ENCODE results near the gene FPR2. TPM values are rescaled to one million over a fixed set of nuclear protein-coding genes. Genes with fewer than 3 reads are reported as not detected.

FPR2 gene
- total RNA-seq, 2 experiments from 2014 or later, result not detected

- no peaks in the 10 kb centered on the region for H3K79me2 ChIP-seq (ENCODE audit: insufficient read depth, low read depth, low read length)
- intact Hi-C loops (cut with micrococcal nuclease; ENCODE audit: unreplicated experiment), result no loop called here
- CTCF ChIA-PET (ENCODE audit: unreplicated experiment), result no interaction called here
- no peak overlapping the region for H3K27ac ChIP-seq (ENCODE audit: low read depth, low read length, poor library complexity, severe bottlenecking)
- POLR2A ChIA-PET, result no interaction called here
- H2AFZ ChIP-seq (ENCODE audit: low read length), result no peak overlapping the region
- H3K9me3 ChIP-seq (ENCODE audit: low read length), result no peaks in the 10 kb centered on the region
- no peaks in the 10 kb centered on the region for H3K9me2 ChIP-seq (ENCODE audit: insufficient read depth, low read length)
- no peak overlapping the region for H3K4me2 ChIP-seq (ENCODE audit: low read length)
- H3K4me3 ChIP-seq (ENCODE audit: low read depth, low read length, poor library complexity, severe bottlenecking), result no peak overlapping the region
- H3K4me1 ChIP-seq (ENCODE audit: insufficient read depth, low read length, poor library complexity, severe bottlenecking), result no peaks in the 10 kb centered on the region
- H4K20me1 ChIP-seq (ENCODE audit: insufficient read depth, low read length), result no peaks in the 10 kb centered on the region
- TF ChIP-seq CTCF (conservative IDR thresholded peaks at IDR 0.05; ENCODE audit: low read length) (no peak), EZH2phosphoT487 (IDR thresholded peaks at IDR 0.05; ENCODE audit: borderline replicate concordance, low read depth, low read length) (no peak)
- BruUV-seq (replicated peaks), result no TSS peak
- no peaks in the 10 kb centered on the region for H3K36me3 ChIP-seq (ENCODE audit: insufficient read depth, low read length)
- no peak for DNase-seq (ENCODE audit: low spot score)
Measured at GRCh38 chr19:51809787-51810186, 48.8 kb downstream of the FPR2 start.

GRCh38 chr19:51810223-51810622 is 49.2 kb downstream of the FPR2 start:
- Histone ChIP-seq H3K27ac (ENCODE audit: low read depth, low read length, poor library complexity, severe bottlenecking) (no peak overlapping the region), H3K9me2 (ENCODE audit: insufficient read depth, low read length) (no peaks in the 10 kb centered on the region), H3K9me3 (ENCODE audit: low read length) (no peaks in the 10 kb centered on the region), H3K36me3 (ENCODE audit: insufficient read depth, low read length) (no peaks in the 10 kb centered on the region), H3K4me1 (ENCODE audit: insufficient read depth, low read length, poor library complexity, severe bottlenecking) (no peaks in the 10 kb centered on the region), H3K4me3 (ENCODE audit: low read depth, low read length, poor library complexity, severe bottlenecking) (no peak overlapping the region), H3K4me2 (ENCODE audit: low read length) (no peak overlapping the region), H2AFZ (ENCODE audit: low read length) (no peak overlapping the region), H3K79me2 (ENCODE audit: insufficient read depth, low read depth, low read length) (no peaks in the 10 kb centered on the region), H4K20me1 (ENCODE audit: insufficient read depth, low read length) (no peaks in the 10 kb centered on the region)
- intact Hi-C loops (cut with micrococcal nuclease; ENCODE audit: unreplicated experiment), result no loop called here
- CTCF ChIA-PET (ENCODE audit: unreplicated experiment), result no interaction called here
- DNase-seq (ENCODE audit: low spot score), result no peak
- TF ChIP-seq CTCF (conservative IDR thresholded peaks at IDR 0.05; ENCODE audit: low read length), result no peak
- TF ChIP-seq EZH2phosphoT487 (IDR thresholded peaks at IDR 0.05; ENCODE audit: borderline replicate concordance, low read depth, low read length), result no peak
- POLR2A ChIA-PET, result no interaction called here
- BruUV-seq (replicated peaks), result no TSS peak

- no peaks in the 10 kb centered on the region for H3K36me3 ChIP-seq (ENCODE audit: insufficient read depth, low read length)
- TF ChIP-seq CTCF (conservative IDR thresholded peaks at IDR 0.05; ENCODE audit: low read length) (no peak), EZH2phosphoT487 (IDR thresholded peaks at IDR 0.05; ENCODE audit: borderline replicate concordance, low read depth, low read length) (no peak)
- no peaks in the 10 kb centered on the region for H3K4me1 ChIP-seq (ENCODE audit: insufficient read depth, low read length, poor library complexity, severe bottlenecking)
- no TSS peak for BruUV-seq (replicated peaks)
- no peaks in the 10 kb centered on the region for H3K9me3 ChIP-seq (ENCODE audit: low read length)
- H2AFZ ChIP-seq (ENCODE audit: low read length), result no peak overlapping the region
- intact Hi-C loops (cut with micrococcal nuclease; ENCODE audit: unreplicated experiment), result no loop called here
- H3K79me2 ChIP-seq (ENCODE audit: insufficient read depth, low read depth, low read length), result no peaks in the 10 kb centered on the region
- POLR2A ChIA-PET, result no interaction called here
- DNase-seq (ENCODE audit: low spot score), result no peak
- no peak overlapping the region for H3K4me2 ChIP-seq (ENCODE audit: low read length)
- H3K27ac ChIP-seq (ENCODE audit: low read depth, low read length, poor library complexity, severe bottlenecking), result no peak overlapping the region
- CTCF ChIA-PET (ENCODE audit: unreplicated experiment), result no interaction called here
- H3K9me2 ChIP-seq (ENCODE audit: insufficient read depth, low read length), result no peaks in the 10 kb centered on the region
- no peaks in the 10 kb centered on the region for H4K20me1 ChIP-seq (ENCODE audit: insufficient read depth, low read length)
- H3K4me3 ChIP-seq (ENCODE audit: low read depth, low read length, poor library complexity, severe bottlenecking), result no peak overlapping the region
Measured at GRCh38 chr19:51811344-51811743, 50.4 kb downstream of the FPR2 start.
